ENCODE results near the gene FILIP1. TPM values are rescaled to one million over a fixed set of nuclear protein-coding genes. Genes with fewer than 3 reads are reported as not detected.

Gene FILIP1
- polyA plus RNA-seq, 3 donors = not detected

GRCh38 chr6:75431379-75431778, 62.2 kb downstream of the FILIP1 start:
- Histone ChIP-seq H3K4me3 (replicated peaks in 1 of 3; ENCODE audit: low read depth in 2 of 3, low read length in 3 of 3) (no peak overlapping the region), H3K27me3 (ENCODE audit: control insufficient read depth in 2 of 2, insufficient read depth in 2 of 2, low read length in 2 of 2) (no peaks in the 10 kb centered on the region), H3K79me2 (ENCODE audit: insufficient read depth, low read length) (no peaks in the 10 kb centered on the region), H4K20me1 (ENCODE audit: insufficient read depth, low read length) (no peaks in the 10 kb centered on the region), H3K4me2 (replicated peaks; ENCODE audit: extremely low read depth, low read length, poor library complexity, severe bottlenecking) (no peak overlapping the region), H3K36me3 (replicated peaks in 1 of 2; ENCODE audit: control insufficient read depth in 1 of 2, insufficient read depth in 2 of 2, low read length in 2 of 2) (no peaks in the 10 kb centered on the region), H3K27ac (ENCODE audit: low read depth in 1 of 2, low read length in 2 of 2) (no peak overlapping the region), H3K9ac (ENCODE audit: insufficient read depth, low read length, poor library complexity, severe bottlenecking) (no peak overlapping the region), H3K4me1 (ENCODE audit: control insufficient read depth in 1 of 2, insufficient read depth in 2 of 2, low read length in 2 of 2) (no peaks in the 10 kb centered on the region), H2AFZ (ENCODE audit: insufficient read depth, low read depth, low read length, poor library complexity, severe bottlenecking) (no peak overlapping the region), H3K9me3 (replicated peaks in 1 of 2; ENCODE audit: control insufficient read depth in 1 of 2, insufficient read depth in 1 of 2, low read length in 2 of 2) (no peaks in the 10 kb centered on the region)
- DNase-seq = no peak
- Mint-ChIP-seq H3K27ac (no peak overlapping the region), H3K9me3 (peaks cover 1 to 7% (median 5%) of the 10 kb centered on the region in 7 donors), H3K4me3 (no peak overlapping the region), H3K36me3 (no peaks in the 10 kb centered on the region), H3K4me1 (no peaks in the 10 kb centered on the region), H3K27me3 (ENCODE audit: low read depth in 3 of 3) (peaks cover 0 to 2% (median 1%) of the 10 kb centered on the region in 3 donors)
- no CpG with 5 or more reads among the region's 1 CpG for WGBS (ENCODE audit: insufficient coverage)
- no peak for TF ChIP-seq CTCF (IDR thresholded peaks at IDR 0.05)
- intact Hi-C loops (cut with micrococcal nuclease) = no loop called here

GRCh38 chr6:75430631-75431325, 62.8 kb downstream of the FILIP1 start:
- WGBS (ENCODE audit: insufficient coverage) = no CpG with 5 or more reads among the region's 4 CpGs
- no peak for TF ChIP-seq CTCF (IDR thresholded peaks at IDR 0.05)
- Histone ChIP-seq H3K4me3 (replicated peaks in 1 of 3; ENCODE audit: low read depth in 2 of 3, low read length in 3 of 3) (no peak overlapping the region), H3K36me3 (replicated peaks in 1 of 2; ENCODE audit: control insufficient read depth in 1 of 2, insufficient read depth in 2 of 2, low read length in 2 of 2) (no peaks in the 10 kb centered on the region), H3K79me2 (ENCODE audit: insufficient read depth, low read length) (no peaks in the 10 kb centered on the region), H2AFZ (ENCODE audit: insufficient read depth, low read depth, low read length, poor library complexity, severe bottlenecking) (no peak overlapping the region), H3K4me2 (replicated peaks; ENCODE audit: extremely low read depth, low read length, poor library complexity, severe bottlenecking) (no peak overlapping the region), H3K9me3 (replicated peaks in 1 of 2; ENCODE audit: control insufficient read depth in 1 of 2, insufficient read depth in 1 of 2, low read length in 2 of 2) (no peaks in the 10 kb centered on the region), H3K4me1 (ENCODE audit: control insufficient read depth in 1 of 2, insufficient read depth in 2 of 2, low read length in 2 of 2) (no peaks in the 10 kb centered on the region), H4K20me1 (ENCODE audit: insufficient read depth, low read length) (no peaks in the 10 kb centered on the region), H3K9ac (ENCODE audit: insufficient read depth, low read length, poor library complexity, severe bottlenecking) (no peak overlapping the region), H3K27me3 (ENCODE audit: control insufficient read depth in 2 of 2, insufficient read depth in 2 of 2, low read length in 2 of 2) (no peaks in the 10 kb centered on the region), H3K27ac (ENCODE audit: low read depth in 1 of 2, low read length in 2 of 2) (no peak overlapping the region)
- Mint-ChIP-seq H3K27ac (no peak overlapping the region), H3K27me3 (ENCODE audit: low read depth in 3 of 3) (peaks cover 0 to 2% (median 1%) of the 10 kb centered on the region in 3 donors), H3K36me3 (no peaks in the 10 kb centered on the region), H3K4me1 (no peaks in the 10 kb centered on the region), H3K9me3 (peaks cover 1 to 6% (median 3%) of the 10 kb centered on the region in 7 donors), H3K4me3 (no peak overlapping the region)
- intact Hi-C loops (cut with micrococcal nuclease) = no loop called here
- DNase-seq = no peak
